Activated CD4-positive, CD25-positive, alpha-beta regulatory T cell treated with anti-CD3 and anti-CD28 coated beads, Interleukin-2, amount 50 U/mL, for 72 hours (primary cell): ENCODE results near the gene RALGPS1.

Experiments
- DNase-seq: peaks from one replicate; pipeline ENCODE4 v3.0.0; 2021

The RALGPS1 gene

DNA sequence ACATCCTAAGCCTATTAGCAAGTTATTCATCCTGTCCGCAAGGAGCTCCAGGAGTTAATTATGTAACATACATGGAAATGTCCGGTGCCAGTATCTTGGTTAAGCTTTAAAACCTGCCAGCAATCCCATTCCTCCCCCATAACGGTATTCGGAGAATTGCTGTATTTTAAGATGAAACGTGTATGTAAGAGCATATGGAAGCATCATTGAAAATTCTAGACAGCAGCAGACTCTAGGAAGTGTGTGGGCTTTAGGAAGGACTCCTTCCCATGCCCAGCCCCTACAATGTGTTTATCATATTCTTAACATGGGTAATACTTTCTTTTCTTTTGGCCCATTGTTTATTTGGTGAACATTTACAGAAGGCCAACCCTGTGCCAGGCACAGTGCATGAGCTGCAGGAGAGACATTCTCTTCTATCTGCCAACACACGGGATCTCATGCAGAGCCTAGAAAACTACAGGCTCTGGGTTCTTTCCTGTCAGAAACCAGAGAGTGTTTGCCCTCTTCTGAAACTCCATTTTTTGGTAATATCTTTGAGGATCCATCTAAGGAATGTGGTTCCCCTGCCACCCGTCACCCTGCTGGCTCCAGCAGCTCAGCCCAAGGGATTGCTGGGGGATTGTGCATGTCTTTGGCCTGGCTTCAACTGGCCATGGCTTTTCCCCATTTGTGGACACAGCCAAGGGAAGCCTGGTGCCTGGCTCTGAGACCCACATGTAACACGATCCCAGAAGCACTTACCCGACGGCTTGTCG is 192.8 kb downstream of the RALGPS1 start:
- no peak for DNase-seq

DNA sequence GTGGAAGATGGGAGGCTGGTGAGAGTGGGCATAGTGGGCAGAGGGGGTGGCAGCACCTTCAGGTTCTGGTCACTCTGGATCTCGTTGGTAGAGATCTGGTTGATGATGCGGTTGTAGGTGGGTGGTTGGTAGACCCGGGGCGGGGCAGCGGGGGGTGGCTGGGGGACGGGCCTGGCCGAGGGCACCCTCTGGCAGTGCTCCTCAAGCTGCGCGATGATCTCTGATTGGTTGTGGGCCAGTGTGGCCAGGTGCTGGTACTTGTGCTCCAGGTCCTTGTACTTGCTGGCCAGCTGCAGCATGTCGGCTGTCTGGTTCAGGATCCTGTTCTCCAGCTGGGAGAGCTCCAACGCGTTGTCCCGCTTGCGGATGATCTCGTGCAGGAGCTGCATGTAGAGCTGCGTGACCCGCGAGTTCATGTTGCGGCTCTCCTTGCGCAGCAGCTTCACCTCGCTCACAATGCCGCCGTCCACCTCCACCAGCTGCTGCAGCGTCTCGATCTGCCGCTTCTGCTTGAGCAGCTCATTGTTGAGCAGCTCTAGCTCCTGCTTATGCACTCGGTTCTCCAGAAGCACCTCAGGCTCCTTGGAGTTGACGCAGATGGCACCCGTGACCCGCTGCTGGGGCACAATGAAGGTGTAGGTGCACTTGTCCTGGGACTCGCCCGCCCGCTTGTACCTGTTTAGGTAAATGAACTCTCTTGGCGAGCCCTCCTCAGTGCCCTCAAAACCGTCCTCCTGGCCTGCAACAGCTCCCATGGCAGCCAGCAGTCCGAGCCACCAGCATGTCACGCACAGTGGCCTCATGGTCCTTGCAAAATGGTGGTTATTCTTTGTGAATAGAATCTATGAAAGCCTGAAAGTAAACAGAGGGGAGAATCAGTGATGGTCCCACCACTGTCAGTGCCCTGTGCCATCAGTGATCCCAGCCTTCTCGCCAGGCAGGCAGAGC is 193.6 kb downstream of the RALGPS1 start:
- no peak for DNase-seq

GRCh38 chr9:127109212-127109711 is 194.7 kb downstream of the RALGPS1 start:
- no peak for DNase-seq

DNA sequence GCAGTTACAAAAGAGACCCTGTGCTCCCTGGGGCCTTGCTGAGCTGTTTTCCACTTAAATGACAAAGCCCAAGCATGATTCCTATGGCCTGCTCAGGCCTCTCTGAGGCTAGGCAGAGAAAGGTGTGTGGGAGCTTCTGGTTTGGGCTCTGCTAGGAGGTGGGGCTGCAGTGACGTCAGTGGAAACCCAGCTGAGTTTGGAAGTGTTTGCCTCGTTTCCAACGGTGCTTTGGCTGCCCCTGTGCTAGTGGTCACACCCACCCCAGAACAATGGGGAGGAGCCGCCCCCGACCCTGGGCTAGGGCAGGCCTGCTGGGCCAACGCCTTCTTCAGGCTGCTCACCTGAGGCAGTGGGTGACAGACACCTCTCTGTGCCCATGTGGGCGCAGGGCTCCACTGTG is 197.5 kb downstream of the RALGPS1 start:
- no peak for DNase-seq

- no peak for DNase-seq
These were observed 198.2 kb downstream of the RALGPS1 start for GRCh38 chr9:127112735-127113161.

GRCh38 chr9:127113191-127113972 is 198.8 kb downstream of the RALGPS1 start:
- no peak for DNase-seq

DNA sequence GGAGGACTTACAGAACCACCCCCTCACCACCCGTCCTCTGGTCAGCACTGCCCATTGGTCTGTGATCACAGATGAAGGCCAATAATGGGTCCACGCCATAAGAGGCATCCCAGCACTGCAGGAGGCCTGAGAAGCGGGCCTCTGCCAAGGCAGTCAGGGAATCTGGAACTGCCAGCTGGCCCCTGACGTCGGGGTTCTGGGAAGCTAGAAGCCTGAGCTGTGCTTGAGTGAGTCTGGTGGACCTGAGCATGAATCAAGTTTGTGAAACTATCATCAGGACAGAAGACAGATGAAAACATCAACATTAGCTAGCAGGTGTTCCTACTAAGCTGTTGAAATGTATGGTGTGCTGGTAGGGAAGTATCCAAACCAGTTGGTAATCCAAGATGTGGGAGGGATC is 200.0 kb downstream of the RALGPS1 start:
- DNase-seq, result no peak

GRCh38 chr9:127116088-127116726 is 201.6 kb downstream of the RALGPS1 start:
- no peak for DNase-seq

DNA sequence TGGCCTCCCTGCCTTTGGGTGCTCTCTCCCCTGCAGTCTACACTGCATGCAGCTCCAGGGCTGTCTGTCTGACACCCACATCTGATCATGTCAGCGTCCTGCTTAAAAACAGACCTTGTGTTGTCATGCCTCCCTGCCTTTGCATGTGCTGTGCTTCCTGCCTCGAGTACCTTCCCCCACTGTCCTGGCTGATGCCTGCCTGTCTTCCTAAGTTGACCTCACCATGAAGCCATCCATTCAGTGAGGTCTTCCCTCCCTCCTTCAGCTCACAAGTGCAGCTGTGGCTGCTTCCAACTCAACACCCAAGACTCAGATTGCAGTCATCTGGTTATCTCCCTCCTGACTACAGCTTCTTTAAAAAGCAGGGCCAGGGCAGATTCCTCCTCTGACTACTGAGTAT is 202.4 kb downstream of the RALGPS1 start:
- DNase-seq, result no peak

GRCh38 chr9:127117801-127118200 is 203.2 kb downstream of the RALGPS1 start:
- no peak for DNase-seq

DNA sequence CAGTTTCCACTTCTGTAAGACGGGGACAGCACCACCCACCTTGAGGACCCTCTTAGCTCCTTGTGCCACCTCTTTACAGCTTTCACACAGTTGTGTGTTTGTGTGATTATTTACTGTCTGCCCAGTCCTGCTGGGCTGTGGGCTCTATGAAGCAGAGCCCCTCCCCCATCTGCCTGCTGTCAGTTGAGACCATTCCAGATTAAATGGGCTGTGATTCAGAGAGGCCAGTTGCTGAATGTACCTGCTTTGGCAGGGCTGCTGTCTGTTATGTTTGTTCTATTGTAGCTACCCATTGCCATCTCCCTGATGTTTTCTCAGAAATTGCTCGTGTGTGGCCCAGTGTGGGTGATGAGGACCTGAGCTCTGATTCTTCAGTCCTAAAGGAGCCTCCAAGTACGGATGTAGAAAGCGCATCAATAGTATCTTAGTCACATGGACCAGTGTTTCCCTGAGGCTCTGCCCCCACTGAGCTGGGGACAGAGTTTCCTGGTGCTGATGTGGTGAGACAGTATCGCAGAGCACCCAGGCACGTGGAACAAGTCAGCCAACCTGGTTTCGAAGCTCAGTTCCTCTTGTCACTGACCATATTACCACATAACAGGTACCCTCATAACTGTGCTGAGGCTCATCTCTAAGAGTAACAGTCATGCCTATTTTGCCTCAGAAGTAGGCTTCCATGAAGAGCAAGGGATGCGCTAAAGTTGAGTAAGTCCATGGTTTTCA is 204.2 kb downstream of the RALGPS1 start:
- no peak for DNase-seq

GRCh38 chr9:127119320-127119709 is 204.7 kb downstream of the RALGPS1 start:
- no peak for DNase-seq

DNA sequence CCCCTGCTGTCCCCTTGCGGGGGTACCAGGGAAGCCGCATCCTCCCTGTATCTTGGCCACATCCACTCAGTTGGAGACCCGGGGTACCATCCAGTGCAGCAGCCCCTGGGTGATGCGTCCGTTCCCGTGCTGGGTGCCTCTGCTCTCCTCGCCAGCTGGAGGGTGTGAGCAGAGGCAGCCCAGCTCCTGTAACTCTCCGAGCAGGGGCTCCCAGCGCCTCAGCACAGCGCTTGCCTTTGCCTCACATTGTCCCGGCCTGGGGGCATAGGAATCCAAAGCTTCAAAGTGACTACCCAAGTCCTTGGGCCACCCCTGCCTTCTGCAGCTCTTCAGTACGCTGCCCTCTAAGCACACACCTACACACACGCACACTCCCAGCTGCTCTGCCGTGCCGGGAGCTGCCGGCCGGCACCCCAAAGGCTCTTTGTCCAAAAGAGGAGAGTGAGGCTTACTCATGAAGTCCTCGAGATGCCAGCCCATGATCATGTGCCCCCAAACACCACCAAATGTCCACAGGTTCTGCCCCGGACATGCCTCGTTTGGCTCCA is 207.1 kb downstream of the RALGPS1 start:
- no peak for DNase-seq

- no peak for DNase-seq
These were observed 207.8 kb downstream of the RALGPS1 start, which contains the start of gene ANGPTL2 for GRCh38 chr9:127122176-127123063. TSS of gene ANGPTL2 (minus strand) at chr9:127122635. CDS start at chr9:127108731, 13,904 bp downstream.

DNA sequence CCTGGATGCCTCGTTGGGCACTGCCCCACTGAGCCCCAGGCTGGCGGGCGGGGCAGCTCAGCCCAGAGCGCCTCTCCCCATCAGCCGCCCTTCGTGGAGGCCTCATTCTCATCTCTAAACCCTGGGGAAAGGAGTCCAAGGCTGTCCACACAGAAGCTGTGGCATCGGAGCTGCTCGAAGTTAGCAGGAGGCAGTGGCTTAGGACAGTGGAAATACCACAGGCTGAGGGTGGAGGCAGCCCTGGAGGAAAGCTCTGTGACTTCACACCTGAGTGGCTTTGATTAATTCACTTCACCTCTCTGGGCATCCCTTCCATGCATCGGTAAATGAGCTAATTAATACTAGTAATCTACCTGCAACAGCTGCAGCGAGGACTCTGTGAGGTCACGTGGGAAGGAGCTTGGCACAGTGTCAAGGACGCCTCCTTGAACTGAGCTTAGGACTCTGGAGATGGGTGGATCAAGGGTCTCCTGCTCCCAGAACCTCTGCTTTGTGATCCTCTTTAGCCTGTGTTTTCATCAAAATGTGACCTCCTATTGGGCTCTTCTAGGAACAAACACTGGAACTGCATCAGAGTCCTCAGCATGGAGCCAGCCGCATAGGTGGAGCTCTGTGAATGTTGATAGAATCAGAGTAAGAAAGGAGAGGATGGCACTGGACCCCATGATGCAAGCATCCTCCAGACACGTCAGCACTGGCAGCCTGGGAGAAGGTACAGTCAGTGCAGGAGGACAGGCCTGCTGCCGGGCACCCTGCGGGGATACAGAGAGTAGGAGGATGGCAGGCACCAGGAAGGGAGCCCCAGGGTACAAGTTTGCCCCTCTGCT is 208.7 kb downstream of the RALGPS1 start:
- DNase-seq, result no peak

DNA sequence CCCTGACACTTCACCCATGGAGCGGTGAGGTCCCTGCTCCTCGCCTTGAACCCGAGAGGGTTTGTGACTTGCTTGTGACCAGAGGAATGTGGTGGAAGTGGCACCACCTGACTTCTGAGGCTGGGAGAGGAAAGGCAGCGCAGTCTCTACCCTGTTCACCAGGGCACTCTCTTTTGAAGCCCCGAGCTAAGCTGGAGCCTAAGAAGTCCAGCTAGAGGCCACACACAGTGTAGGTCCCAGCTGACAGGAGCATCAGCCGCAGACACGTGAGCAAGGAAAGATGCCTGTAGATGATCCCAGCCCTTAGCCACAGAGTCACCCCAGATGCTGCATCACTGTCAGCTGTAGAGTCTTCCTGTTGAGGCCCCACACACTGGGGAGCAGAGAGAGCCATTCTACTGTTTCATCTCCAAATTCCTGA is 209.5 kb downstream of the RALGPS1 start:
- no peak for DNase-seq

- no peak for DNase-seq
These were observed 210.2 kb downstream of the RALGPS1 start for GRCh38 chr9:127124792-127125191.

GRCh38 chr9:127126971-127127370 is 212.4 kb downstream of the RALGPS1 start:
- no peak for DNase-seq
